Fibroblast of skin of right biceps (primary cell): Measurements from ENCODE around the gene RBMS3.

Experiments used
- DNase-seq: peaks from one replicate; pipeline ENCODE4 v3.0.0-alpha.2; 2013

The RBMS3 gene

DNA sequence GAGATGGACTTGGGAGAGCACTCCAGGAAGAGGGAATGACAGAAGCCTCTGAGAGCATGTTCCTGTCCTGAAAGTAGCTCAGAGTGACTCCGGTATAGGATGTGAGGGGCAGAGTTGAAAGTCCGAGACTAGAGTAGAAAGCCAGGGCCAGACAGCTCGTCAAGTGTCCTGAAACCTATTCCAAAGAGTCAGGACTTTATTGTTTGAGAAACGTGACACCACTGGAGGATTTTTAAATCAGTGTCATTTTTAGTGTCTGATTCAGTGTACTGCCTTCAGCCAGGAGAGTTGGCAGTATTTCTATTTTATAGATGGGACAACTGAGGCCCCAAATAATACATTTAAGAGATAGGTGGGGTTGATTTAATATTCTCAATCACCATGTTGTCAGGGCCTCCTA is 1.6 kb upstream of the RBMS3 start:
- no peak for DNase-seq

DNA sequence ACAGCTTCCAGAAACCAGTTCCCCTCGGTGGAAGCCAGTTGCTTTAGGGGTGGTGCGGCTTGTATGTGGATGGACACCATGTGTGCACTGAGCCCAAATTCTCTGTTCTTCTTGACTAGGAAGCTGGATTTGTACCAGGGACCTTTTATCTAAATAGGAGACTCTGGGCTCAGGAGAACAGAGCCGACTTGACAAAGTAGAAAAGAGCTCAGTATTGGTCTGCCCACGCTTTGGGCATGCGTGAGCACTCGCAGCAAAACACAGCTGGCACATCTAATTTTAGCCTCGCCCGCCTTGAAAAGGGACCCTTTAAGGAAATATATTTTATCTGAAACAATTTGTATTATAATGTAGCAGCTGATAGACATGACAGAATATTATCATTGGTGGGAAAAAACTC is 1.1 kb upstream of the RBMS3 start:
- DNase-seq = no peak

GRCh38 chr3:29281094-29281343 is 148 bp downstream of the RBMS3 start:
- DNase-seq = peak; percentile 62

- peak; percentile 50 for DNase-seq
Observed at GRCh38 chr3:29281344-29282241, 722 bp downstream of the RBMS3 start.

GRCh38 chr3:29282427-29283230 is 1.8 kb downstream of the RBMS3 start:
- DNase-seq = peak; percentile 59

DNA sequence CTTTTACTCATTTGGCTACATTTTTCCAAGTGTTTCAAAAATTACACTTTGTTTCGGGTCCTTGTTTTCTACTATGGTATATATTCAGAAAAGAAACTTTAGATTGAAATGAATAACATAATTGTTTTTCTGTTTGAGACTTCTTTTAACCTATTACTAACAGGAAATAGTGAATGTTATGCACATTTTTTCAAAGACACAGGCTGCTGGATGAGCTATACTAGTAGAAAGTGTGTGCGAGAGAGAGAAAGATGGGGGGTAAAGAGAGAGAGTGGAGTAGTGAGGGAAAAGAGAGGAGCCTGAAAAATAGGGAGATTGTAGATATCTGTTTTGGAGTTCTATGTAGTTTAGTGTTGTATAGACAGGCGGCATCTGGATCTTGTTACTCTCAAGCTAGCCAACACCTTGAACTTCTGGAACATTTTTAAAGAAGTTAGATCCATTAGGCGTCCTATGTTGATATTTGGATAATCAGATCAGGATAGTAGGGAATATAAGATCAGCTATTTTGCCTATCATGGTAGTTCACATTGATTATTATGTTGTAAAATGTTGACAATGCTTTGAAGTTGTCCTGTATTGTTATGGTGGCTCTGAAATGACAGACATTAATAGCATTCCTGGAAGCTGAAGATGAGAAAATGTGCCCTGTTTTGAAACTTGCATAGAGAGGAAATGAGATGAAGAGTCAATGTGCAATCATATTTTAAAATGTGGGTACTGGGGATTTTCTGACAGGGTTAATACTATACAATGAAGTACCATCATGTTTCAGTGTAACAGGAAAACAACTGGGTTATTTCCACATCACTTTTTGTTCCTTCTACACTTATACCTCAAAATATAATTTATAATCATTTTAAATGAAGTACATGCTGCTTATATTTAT is 2.6 kb downstream of the RBMS3 start:
- peak; percentile 36 for DNase-seq

DNA sequence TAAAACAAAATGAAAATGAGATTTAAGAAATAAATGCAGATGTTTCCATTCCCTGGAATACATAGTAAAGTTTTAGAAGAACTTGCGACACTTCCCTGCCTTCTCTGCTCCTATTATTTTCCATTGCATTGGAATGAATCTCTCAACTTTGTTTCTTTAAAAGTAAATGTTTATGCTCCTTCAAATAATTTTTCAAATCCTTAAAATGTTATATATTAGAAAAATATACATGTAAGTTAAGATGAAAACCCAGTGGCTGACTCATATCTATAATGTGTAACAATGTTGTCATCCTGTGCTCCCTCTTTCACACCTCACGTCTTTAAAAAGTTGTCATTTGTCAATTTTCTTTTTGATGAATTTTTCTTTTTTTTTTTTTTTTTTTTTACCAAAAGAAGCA is 3.6 kb downstream of the RBMS3 start:
- peak; percentile 19 for DNase-seq

DNA sequence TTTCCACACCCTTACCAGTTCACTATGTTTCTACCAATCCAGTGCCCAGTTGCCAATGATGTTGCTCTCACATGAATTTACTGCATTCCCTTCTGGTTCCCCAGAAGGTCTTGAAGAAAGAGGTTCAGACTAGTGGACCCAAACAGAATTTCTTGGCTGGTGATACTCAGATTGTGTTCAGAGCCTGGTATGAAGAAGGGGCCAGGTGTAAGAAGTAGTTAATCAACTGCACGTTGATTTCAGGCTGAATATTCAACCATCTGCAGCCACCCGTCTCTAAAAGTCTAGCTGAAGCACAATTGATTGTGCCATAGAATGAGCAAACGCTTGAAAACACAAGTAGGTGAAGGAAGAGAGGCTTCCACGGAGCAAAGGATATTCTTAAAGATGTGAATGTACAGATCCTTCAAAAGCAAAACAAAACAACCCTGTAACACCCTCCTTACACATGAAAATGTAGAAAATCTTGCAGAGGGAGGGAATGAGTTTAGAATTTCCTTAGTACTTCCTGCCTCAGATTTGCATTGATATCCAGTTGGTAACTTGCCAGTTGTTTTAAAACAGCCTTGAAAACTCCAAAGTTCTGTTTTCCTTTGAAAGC is 4.7 kb downstream of the RBMS3 start:
- DNase-seq = peak; percentile 47

- DNase-seq = peak; percentile 91
Observed at GRCh38 chr3:29286478-29287240, 5.8 kb downstream of the RBMS3 start.

DNA sequence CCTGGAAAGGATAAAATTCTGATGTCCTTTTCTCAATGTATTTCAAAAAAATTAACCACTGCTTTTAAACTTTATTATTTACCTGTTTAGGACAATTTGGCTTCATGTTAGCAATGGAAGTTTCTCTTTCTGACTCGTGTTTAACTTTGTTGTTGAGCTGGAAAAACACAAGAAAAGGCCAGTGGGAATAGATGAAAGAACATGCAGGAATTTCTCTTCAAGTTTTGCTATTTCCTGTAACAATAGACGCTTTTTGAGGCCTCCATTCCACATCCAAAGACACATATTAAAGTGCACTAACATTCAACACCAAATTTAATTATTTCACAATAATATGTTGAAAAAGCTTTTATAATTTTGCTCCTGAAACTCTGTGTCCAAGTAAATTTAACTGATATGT is 9.7 kb downstream of the RBMS3 start:
- no peak for DNase-seq

DNA sequence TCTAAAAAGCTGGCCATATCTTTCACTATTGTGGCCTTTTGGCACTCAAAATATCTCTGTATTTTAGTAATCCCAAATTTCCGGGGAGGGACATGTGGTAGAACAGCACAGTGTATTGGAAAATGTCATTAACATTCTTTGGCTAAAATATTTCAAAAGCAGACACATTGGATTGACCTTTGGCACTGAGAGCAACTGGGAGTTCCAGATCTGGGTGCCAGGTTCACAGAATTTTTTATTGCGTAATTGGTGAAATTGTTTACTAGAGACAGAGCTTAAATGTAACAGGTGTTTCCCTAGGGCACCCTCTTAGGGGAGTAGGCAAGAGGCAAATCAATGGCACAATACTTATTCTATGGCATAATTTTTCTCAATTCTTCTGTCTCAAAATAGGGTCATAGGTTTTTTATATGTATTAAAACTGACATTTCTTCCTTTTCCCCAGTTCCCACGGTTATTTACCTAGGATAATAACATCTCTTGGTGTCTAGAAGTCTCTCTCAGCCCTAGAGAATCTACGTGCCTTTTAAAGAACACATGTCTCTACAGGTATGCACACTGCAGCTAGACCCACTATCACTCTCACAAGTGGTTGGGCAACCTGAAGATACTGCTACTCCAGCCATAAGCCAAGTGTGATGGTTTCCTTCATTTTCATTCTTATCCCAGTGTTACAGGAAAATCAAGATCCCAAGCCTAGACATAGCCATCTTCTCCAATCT is 10.6 kb downstream of the RBMS3 start:
- no peak for DNase-seq

GRCh38 chr3:29291982-29292363 is 11.1 kb downstream of the RBMS3 start:
- peak; percentile 30 for DNase-seq

DNA sequence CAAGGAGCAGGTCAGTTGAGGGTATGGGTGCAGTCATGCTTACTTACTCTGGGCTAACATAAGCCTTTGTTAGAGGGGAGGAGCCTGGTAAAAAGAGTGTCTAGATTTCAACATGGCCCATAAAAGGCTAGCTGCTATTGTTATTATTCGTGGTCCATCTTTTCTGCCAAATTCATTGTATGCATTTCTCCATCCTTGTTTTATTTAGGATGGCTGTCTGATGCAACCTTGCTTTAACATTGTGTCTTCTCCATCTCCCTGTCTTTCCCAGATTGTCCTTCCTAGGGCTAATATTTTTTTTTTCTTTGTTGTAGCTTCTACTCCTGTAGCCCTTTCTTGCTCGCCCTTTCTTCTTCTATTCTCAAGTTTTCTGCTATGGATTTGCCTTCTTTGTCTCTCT is 12.6 kb downstream of the RBMS3 start:
- peak; percentile 63 for DNase-seq

- no peak for DNase-seq
Observed at GRCh38 chr3:29297998-29298397, 17.1 kb downstream of the RBMS3 start.

DNA sequence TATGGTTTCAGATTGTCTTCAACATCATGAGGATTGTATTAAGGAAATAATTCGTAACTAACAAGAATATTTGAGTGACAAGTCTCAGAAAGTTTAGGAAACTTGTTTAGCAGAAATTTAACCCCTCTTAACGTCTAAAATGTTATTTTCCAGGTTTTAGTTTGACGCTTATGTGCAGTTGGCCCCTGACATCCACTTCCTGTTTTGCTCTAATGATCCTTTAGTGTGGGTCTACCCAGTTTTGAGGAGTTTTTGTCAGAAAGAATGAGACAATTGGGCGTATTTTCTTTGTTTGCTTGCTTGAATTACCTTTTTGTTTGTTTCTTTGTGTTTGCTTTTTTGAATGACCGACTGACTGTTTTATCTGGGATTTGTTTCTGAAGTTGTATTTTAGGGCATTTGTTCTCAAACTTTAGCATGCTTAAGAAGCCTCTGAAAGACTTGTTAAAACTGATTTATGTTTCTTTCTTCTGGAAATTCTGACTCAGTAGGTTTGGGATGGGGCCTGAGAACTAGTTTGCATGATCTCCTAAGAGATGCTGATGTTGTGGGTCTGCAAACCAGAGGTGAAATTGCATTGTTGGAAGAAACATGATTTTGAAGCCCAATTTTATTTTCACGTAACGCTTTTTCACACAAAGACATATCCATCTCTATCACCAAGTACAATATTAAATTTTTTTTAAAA is 20.6 kb downstream of the RBMS3 start:
- DNase-seq = peak; percentile 27

DNA sequence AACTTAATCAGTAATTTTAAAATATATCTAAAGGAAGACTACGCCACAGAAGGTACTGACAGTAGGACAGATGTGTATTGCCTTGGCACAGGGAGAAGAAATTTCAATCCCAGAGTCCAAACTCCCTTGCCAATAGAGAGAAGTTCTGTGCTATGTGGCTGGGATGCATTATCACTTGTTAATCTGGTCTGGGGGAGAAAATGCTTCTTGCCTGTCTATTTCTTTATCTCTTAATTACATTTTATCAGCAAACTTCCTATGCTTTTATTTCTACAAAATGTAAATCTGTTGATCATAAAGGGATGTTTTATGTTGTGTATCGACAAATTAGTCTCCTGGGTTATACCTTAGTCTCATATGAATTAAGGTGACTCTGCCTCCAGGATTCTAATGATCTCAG is 21.7 kb downstream of the RBMS3 start:
- no peak for DNase-seq

DNA sequence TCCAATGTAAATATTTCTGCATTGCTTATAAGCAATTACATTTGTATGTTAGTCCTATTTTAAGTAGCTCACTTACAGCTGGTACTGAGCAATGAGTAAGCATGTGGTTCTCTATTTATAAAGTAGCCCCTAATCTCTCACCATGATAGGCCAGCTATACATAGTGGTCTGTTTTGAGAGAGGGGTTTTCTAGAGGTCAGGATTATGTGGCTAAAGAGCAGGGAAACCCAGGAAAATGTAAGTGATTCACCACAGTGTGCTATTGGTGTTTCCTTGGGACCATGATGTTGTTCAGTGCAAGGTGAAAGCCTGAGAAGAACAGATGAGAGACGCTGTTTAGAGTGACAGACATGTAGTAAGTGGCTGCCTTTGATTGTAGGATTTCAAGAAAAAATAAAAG is 26.4 kb downstream of the RBMS3 start:
- peak; percentile 17 for DNase-seq

DNA sequence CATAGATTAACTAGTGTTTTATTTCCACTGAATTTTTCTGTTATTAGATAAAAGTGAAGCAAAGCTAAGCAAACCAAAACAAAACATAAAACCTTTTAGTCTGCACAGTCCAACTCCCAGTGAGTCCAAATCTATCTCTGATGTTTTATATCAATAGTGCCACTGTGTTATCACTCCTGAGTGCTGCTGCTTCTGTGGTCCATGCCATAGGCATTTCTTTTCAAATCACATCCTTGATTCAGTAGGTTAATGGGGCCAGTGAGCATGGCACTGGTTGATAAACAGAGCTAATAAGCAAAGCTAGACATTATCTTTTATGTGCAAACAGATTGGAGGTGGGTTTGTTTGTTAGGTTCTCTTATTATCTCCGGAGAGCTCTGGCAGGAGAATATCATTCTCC is 30.0 kb downstream of the RBMS3 start:
- no peak for DNase-seq

GRCh38 chr3:29311795-29312194 is 30.9 kb downstream of the RBMS3 start:
- no peak for DNase-seq

DNA sequence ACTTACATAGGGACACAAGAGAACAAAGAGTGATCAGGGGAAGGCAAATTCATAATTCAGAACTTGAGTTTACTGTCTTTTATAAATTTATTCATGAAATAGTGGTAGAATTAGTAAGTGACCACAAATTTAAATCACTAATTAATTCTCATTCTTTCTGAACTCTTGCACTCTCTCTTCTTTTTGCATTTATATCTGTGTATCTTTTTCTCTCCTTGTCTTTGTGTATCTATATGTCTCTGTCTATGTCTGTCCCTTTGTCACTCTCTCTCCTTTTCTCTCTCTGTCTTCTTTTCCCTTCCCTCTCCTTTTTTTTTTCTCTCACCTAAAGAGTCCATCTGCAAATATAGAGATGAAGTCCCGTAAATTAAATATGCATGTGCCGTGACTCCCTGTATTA is 31.5 kb downstream of the RBMS3 start:
- DNase-seq = no peak

GRCh38 chr3:29312960-29313452 is 32.1 kb downstream of the RBMS3 start:
- DNase-seq = peak; percentile 87
